ENCODE results near the gene OR10G3. TPM values are rescaled to one million over a fixed set of nuclear protein-coding genes. Genes with fewer than 3 reads are reported as not detected.
"Not testable (repeated sequence)": the region's sequence is repeated elsewhere in the genome, so short reads cannot be mapped to it uniquely, and the experiment has no call there.

OR10G3 gene
- total RNA-seq, 2 donors from 2014 or later, result not detected

DNA sequence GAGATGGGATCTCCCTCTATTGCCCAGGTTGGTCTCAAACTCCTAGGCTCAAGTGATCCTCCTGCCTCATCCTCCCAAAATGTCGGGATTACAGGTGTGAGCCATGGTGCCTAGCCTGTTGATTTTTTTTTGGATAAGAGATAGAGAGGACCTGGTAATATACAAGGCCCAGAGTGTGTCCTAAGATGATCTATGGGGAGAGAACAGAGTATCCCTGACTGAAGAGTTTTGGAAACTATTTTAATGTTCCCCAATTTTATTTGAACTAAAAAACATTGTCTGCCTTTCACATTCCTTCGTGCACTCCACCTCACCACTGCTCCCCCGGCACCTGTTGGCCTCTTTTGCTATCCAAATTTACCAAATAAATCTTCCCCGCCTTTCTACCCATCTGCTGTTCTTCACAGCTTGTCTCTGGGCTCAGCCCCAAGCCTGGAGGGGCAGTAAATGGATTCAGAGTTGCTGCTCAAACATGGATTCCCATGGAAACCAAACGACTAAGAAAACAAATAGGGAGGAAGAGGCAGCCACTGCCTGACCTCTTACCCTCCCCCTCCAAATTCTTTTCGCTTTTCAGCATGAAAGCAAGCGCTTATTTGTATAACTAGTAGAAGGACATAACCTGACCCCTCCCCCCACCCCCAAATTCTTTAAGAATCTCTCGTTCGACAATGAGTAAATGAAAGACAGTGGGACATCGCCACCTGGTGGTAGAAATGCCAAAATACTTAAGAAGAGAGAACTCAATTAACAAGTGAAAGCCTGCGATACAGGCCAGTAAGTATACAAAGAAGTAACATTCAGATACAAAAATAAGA lies 22.6 kb downstream of the OR10G3 start:
- Histone ChIP-seq H3K9me3 (ENCODE audit: control insufficient read depth, low read length) (no peaks in the 10 kb centered on the region), H3K36me3 (ENCODE audit: control insufficient read depth, insufficient read depth, low read length) (no peaks in the 10 kb centered on the region), H3K4me3 (ENCODE audit: low read length) (peak overlapping the region; percentile 73), H3K4me1 (ENCODE audit: control insufficient read depth, insufficient read depth, low read length) (no peaks in the 10 kb centered on the region), H3K9ac (ENCODE audit: extremely low read depth, low read length, poor library complexity, severe bottlenecking) (peak overlapping the region; percentile 56), H3K27ac (ENCODE audit: low read depth, low read length) (peak overlapping the region; percentile 84), H3K27me3 (ENCODE audit: control insufficient read depth, insufficient read depth, low read length, poor library complexity, severe bottlenecking) (no peaks in the 10 kb centered on the region)
- Mint-ChIP-seq H3K27me3 (ENCODE audit: insufficient read depth) (no peaks in the 10 kb centered on the region), H3K9me3 (no peaks in the 10 kb centered on the region), H3K4me1 (peaks cover 10% of the 10 kb centered on the region), H3K4me3 (peak overlapping the region; percentile 39), H3K27ac (peak overlapping the region; percentile 89), H3K36me3 (ENCODE audit: low read depth) (no peaks in the 10 kb centered on the region)
- WGBS, 2 experiments (ENCODE audit: insufficient coverage in 1 of 2, insufficient read length in 1 of 2), result 7% methylated on average over 5 to 9 of the region's 11 CpGs
- TF ChIP-seq CTCF (conservative IDR thresholded peaks at IDR 0.05), result peak; percentile 86
- DNase-seq, result peak; percentile 94

GRCh38 chr14:21556378-21557083 lies 23.3 kb downstream of the OR10G3 start:
- peak overlapping the region; percentile 56 for H3K9ac ChIP-seq (ENCODE audit: extremely low read depth, low read length, poor library complexity, severe bottlenecking)
- peak overlapping the region; percentile 7 for H3K27ac Mint-ChIP-seq
- no peak for TF ChIP-seq CTCF (conservative IDR thresholded peaks at IDR 0.05)
- H3K27me3 Mint-ChIP-seq (ENCODE audit: insufficient read depth), result no peaks in the 10 kb centered on the region
- H3K4me1 ChIP-seq (ENCODE audit: control insufficient read depth, insufficient read depth, low read length), result no peaks in the 10 kb centered on the region
- H3K4me3 ChIP-seq (ENCODE audit: low read length), result no peak overlapping the region
- no peaks in the 10 kb centered on the region for H3K9me3 ChIP-seq (ENCODE audit: control insufficient read depth, low read length)
- no peaks in the 10 kb centered on the region for H3K9me3 Mint-ChIP-seq
- WGBS, 2 experiments (ENCODE audit: insufficient coverage in 1 of 2, insufficient read length in 1 of 2), result 40 to 68% methylated on average over 2 to 5 of the region's 5 CpGs
- no peaks in the 10 kb centered on the region for H3K27me3 ChIP-seq (ENCODE audit: control insufficient read depth, insufficient read depth, low read length, poor library complexity, severe bottlenecking)
- H3K4me1 Mint-ChIP-seq, result peaks cover 10% of the 10 kb centered on the region
- no peak overlapping the region for H3K4me3 Mint-ChIP-seq
- H3K36me3 Mint-ChIP-seq (ENCODE audit: low read depth), result no peaks in the 10 kb centered on the region
- no peaks in the 10 kb centered on the region for H3K36me3 ChIP-seq (ENCODE audit: control insufficient read depth, insufficient read depth, low read length)
- H3K27ac ChIP-seq (ENCODE audit: low read depth, low read length), result peak overlapping the region; percentile 84
- peak; percentile 63 for DNase-seq

DNA sequence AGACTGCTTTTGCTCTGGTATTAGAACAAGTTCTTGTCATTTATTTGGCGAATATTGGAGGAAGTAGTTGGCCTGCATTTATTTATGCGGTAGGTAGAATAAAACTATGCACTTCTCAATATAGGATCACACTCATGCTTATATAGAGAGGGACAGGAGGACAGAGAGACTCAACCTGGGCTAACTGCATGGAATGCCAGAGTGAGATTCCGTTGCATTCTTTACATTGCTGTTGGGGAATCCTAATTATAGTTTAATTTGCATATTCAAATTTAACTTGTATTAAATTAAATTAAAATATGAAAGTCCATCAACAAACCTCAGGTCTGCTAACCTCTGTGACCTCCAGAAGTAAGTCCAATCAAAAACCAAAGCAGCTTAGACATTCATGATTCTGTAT lies 26.6 kb downstream of the OR10G3 start:
- H3K4me3 ChIP-seq (ENCODE audit: low read length), result no peak overlapping the region
- WGBS, 2 experiments (ENCODE audit: insufficient coverage in 1 of 2, insufficient read length in 1 of 2), result 83% methylated on average over 1 of the region's 3 CpGs; no CpG with 5 or more reads in 1 of the 2 experiments
- Mint-ChIP-seq H3K4me1 (peaks cover 10% of the 10 kb centered on the region), H3K9me3 (peaks cover under 1% of the 10 kb centered on the region), H3K27ac (peak overlapping the region; percentile 19), H3K36me3 (ENCODE audit: low read depth) (peaks cover under 1% of the 10 kb centered on the region), H3K27me3 (ENCODE audit: insufficient read depth) (no peaks in the 10 kb centered on the region), H3K4me3 (no peak overlapping the region)
- H3K27me3 ChIP-seq (ENCODE audit: control insufficient read depth, insufficient read depth, low read length, poor library complexity, severe bottlenecking), result no peaks in the 10 kb centered on the region
- H3K9me3 ChIP-seq (ENCODE audit: control insufficient read depth, low read length), result no peaks in the 10 kb centered on the region
- H3K9ac ChIP-seq (ENCODE audit: extremely low read depth, low read length, poor library complexity, severe bottlenecking), result no peak overlapping the region
- H3K36me3 ChIP-seq (ENCODE audit: control insufficient read depth, insufficient read depth, low read length), result no peaks in the 10 kb centered on the region
- H3K27ac ChIP-seq (ENCODE audit: low read depth, low read length), result no peak overlapping the region
- TF ChIP-seq CTCF (conservative IDR thresholded peaks at IDR 0.05), result no peak
- no peak for DNase-seq
- H3K4me1 ChIP-seq (ENCODE audit: control insufficient read depth, insufficient read depth, low read length), result no peaks in the 10 kb centered on the region

DNA sequence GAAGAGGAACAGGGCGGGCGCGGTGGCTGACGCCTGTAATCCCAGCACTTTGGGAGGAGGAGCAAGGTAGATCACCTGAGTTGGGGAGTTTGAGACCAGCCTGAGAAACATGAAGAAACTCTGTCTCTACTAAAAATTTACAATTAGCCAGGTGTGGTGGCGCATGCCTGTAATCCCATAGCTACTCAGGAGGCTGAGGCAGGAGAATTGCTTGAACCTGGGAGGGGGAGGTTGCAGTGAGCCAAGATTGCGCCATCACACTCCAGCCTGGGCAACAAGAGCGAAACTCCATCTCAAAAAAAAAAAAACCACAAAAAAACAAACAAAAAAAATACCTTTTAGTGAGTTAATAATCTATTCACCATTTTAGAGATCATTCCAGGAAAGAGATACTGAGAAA lies 35.3 kb downstream of the OR10G3 start:
- H3K9ac ChIP-seq (ENCODE audit: extremely low read depth, low read length, poor library complexity, severe bottlenecking); H3K27me3 ChIP-seq (ENCODE audit: control insufficient read depth, insufficient read depth, low read length, poor library complexity, severe bottlenecking); H3K36me3 Mint-ChIP-seq (ENCODE audit: low read depth); H3K27me3 Mint-ChIP-seq (ENCODE audit: insufficient read depth); H3K4me3 Mint-ChIP-seq; H3K9me3 ChIP-seq (ENCODE audit: control insufficient read depth, low read length); H3K36me3 ChIP-seq (ENCODE audit: control insufficient read depth, insufficient read depth, low read length); DNase-seq; H3K27ac ChIP-seq (ENCODE audit: low read depth, low read length); H3K27ac Mint-ChIP-seq; H3K4me1 ChIP-seq (ENCODE audit: control insufficient read depth, insufficient read depth, low read length); H3K4me3 ChIP-seq (ENCODE audit: low read length): not testable (repeated sequence)
- H3K4me1 Mint-ChIP-seq, result peaks cover 15% of the 10 kb centered on the region
- WGBS, 2 experiments (ENCODE audit: insufficient coverage in 1 of 2, insufficient read length in 1 of 2), result 85 to 91% methylated on average over 4 to 6 of the region's 7 CpGs
- H3K9me3 Mint-ChIP-seq, result peaks cover 16% of the 10 kb centered on the region
